ENCODE measurements around the gene INTS7. TPM values are rescaled to one million over a fixed set of nuclear protein-coding genes. Genes with fewer than 3 reads are reported as not detected.

The INTS7 gene, protein sequence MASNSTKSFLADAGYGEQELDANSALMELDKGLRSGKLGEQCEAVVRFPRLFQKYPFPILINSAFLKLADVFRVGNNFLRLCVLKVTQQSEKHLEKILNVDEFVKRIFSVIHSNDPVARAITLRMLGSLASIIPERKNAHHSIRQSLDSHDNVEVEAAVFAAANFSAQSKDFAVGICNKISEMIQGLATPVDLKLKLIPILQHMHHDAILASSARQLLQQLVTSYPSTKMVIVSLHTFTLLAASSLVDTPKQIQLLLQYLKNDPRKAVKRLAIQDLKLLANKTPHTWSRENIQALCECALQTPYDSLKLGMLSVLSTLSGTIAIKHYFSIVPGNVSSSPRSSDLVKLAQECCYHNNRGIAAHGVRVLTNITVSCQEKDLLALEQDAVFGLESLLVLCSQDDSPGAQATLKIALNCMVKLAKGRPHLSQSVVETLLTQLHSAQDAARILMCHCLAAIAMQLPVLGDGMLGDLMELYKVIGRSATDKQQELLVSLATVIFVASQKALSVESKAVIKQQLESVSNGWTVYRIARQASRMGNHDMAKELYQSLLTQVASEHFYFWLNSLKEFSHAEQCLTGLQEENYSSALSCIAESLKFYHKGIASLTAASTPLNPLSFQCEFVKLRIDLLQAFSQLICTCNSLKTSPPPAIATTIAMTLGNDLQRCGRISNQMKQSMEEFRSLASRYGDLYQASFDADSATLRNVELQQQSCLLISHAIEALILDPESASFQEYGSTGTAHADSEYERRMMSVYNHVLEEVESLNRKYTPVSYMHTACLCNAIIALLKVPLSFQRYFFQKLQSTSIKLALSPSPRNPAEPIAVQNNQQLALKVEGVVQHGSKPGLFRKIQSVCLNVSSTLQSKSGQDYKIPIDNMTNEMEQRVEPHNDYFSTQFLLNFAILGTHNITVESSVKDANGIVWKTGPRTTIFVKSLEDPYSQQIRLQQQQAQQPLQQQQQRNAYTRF
- total RNA-seq = 9.5 TPM
- long read RNA-seq, full-length matches to known transcripts = 11 of 17 reads
- long read RNA-seq, partial matches to known transcripts = 1 of 17 reads
- long read RNA-seq, other reads (novel, unspliced or antisense) = 5 of 17 reads

DNA sequence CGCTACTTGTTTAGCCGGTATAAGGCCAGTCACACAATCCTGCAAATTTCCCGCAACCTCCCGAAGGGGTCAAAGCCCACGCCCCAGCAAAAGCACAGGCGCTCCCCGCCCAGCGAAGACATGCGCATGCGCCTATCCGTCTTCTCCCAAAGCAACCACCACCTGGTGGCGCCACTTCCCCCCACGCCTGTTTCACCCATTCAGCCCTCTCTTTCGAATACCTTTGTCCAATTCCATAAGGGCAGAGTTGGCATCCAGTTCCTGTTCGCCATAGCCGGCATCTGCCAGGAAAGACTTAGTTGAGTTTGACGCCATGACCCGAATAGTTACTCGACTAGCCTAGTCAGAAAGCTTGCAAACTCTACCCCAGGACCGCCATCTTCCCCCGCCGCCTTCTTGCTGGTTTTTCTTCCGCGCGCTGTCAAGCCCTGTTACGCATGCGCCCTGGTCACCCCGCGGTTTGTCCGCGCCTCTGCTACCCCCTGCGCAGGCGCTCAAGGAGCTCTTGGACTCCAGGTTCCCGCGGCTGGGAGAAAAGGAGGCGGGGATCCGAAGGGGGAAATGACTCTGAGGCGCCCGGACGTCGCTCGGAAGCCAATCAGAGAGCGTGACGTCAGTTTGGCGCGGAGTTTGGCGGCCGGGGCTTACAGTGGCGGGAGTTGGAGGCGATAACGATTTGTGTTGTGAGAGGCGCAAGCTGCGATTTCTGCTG, at the start of gene INTS7, which contains the start of gene DTL:
Gene INTS7 (minus strand): TSS at position 435 of the 712 bp plus-strand sequence. CDS start 120 bp downstream, at position 315.
Gene DTL (plus strand): TSS at position 626 of the 712 bp plus-strand sequence. CDS start 143 bp downstream, outside the sequence.
- H3K36me3 ChIP-seq = no peaks in the 10 kb centered on the region
- intact Hi-C loops (cut with micrococcal nuclease) = no loop called here
- H3K9me3 ChIP-seq (replicated peaks) = no peaks in the 10 kb centered on the region
- H3K27me3 ChIP-seq (ENCODE audit: low read depth) = no peaks in the 10 kb centered on the region
- DNase-seq = peak; percentile 99
- H3K4me1 ChIP-seq = peaks cover 38% of the 10 kb centered on the region
- peak within 1 kb of the TSS; percentile 68 for H3K4me3 ChIP-seq
- peak; percentile 93 for TF ChIP-seq CTCF (IDR thresholded peaks at IDR 0.05; ENCODE audit: borderline replicate concordance)
- peak within 1 kb of the TSS; percentile 90 for H3K27ac ChIP-seq (replicated peaks)

DNA sequence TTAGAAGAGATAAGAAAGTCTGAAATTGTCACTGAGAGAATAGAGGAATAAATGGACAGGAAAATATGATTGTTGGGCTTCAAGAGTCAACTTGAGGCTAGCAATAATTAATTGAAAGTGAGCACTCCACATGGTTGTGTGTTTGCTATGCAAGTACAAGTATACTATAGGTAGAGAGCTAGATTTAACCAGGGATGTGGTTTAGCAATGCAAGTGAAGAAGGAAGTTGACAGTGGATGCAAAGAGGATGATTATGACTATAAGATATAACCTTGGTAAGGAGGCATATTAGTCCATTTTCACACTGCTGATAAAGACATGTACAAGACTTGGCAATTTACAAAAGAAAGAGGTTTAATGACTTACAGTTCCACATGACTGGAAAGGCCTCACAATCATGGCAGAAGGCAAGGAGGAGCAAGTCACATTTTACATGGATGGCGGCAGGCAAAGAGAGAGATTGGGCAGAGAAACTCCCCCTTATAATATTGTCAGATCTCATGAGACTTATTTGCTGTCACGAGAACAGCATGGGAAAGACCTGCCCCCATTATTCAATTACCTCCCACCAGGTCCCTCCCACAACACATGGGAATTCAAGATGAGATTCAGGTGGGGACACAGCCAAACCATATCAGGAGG, 47.5 kb upstream of the INTS7 start:
- Histone ChIP-seq H3K4me1 (peaks cover 14% of the 10 kb centered on the region), H3K9me3 (replicated peaks) (no peaks in the 10 kb centered on the region), H3K27me3 (ENCODE audit: low read depth) (no peaks in the 10 kb centered on the region), H3K27ac (replicated peaks) (no peak overlapping the region), H3K4me3 (no peak overlapping the region), H3K36me3 (no peaks in the 10 kb centered on the region)
- DNase-seq = no peak
- intact Hi-C loops (cut with micrococcal nuclease) = no loop called here
- TF ChIP-seq CTCF (IDR thresholded peaks at IDR 0.05; ENCODE audit: borderline replicate concordance) = no peak

DNA sequence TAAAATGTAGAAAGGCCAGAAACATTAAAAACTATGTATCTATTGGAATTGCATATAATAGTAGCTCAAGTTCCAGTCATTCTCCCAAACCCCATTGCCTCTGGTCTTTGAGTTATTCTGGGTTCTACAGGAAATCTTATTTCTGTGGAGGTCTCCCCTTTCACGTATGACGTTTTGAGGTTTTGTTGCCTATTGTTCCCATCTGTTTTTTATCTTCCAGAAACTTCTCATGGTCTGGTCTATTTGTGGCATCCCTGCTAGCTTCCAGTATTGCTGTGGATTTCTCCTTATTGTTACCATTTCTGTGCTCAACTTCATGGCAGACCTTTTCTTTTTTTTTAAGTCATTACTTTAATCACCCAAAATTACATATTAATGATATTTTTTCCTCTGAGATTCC, 43.5 kb upstream of the INTS7 start:
- Histone ChIP-seq H3K4me1 (peaks cover 13% of the 10 kb centered on the region), H3K4me3 (no peak overlapping the region), H3K27ac (replicated peaks) (no peak overlapping the region), H3K9me3 (replicated peaks) (no peaks in the 10 kb centered on the region), H3K27me3 (ENCODE audit: low read depth) (no peaks in the 10 kb centered on the region), H3K36me3 (no peaks in the 10 kb centered on the region)
- no peak for TF ChIP-seq CTCF (IDR thresholded peaks at IDR 0.05; ENCODE audit: borderline replicate concordance)
- intact Hi-C loops (cut with micrococcal nuclease) = no loop called here
- DNase-seq = no peak

- H3K9me3 ChIP-seq (replicated peaks) = no peaks in the 10 kb centered on the region
- intact Hi-C loops (cut with micrococcal nuclease) = no loop called here
- no peak for DNase-seq
- H3K4me1 ChIP-seq = peaks cover 13% of the 10 kb centered on the region
- peak overlapping the region; percentile 12 for H3K27ac ChIP-seq (replicated peaks)
- no peak overlapping the region for H3K4me3 ChIP-seq
- no peaks in the 10 kb centered on the region for H3K36me3 ChIP-seq
- no peaks in the 10 kb centered on the region for H3K27me3 ChIP-seq (ENCODE audit: low read depth)
- no peak for TF ChIP-seq CTCF (IDR thresholded peaks at IDR 0.05; ENCODE audit: borderline replicate concordance)
These were observed 41.7 kb upstream of the INTS7 start for GRCh38 chr1:212077028-212077427.

Measured in left ventricle myocardium inferior (tissue), 1 donor.